GM19239 (cell line): ENCODE data around the gene RIN3.
A peak's percentile ranks its signal among the peaks of the same experiment; 100 is the strongest.

Experiments
- DNase-seq: peaks from one replicate; pipeline ENCODE4 v3.0.0; 2011; ENCODE audit warnings: low spot score; ENCODE audit not compliant: insufficient read length
- FAIRE-seq: peaks from 2 replicates; lab custom pipeline; 2011; peaks lifted over from hg19 to GRCh38; lab: Jason Lieb, UNC

The RIN3 gene

GRCh38 chr14:92513204-92513965, at the start of gene RIN3:
RIN3 (plus strand) TSS chr14:92513781; CDS start chr14:92513933, 152 bp downstream.
- peak; percentile 87 for DNase-seq
- FAIRE-seq = peak; percentile 68

DNA sequence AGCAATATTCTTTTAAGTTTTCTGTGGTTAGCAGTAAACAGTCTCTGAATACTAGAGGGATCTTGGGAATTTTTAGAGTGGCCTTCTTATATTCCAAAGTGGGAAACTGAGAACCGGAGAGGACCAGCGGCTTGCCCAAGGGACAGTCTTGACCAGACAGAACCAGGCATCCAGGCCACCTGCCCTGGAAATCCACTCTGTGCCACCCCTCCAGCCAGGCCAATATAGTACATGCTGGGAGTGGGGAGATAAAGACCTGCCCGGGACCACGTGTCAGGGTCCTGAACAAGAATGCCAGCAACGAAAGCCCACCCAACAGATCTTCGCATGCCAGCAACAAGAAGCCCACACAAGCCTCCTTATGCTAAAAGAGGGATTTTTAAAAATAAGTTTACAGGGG, 49.4 kb upstream of the RIN3 start:
- no peak for FAIRE-seq
- no peak for DNase-seq

GRCh38 chr14:92464716-92465115, 48.9 kb upstream of the RIN3 start:
- DNase-seq (no peak), FAIRE-seq (no peak)

DNA sequence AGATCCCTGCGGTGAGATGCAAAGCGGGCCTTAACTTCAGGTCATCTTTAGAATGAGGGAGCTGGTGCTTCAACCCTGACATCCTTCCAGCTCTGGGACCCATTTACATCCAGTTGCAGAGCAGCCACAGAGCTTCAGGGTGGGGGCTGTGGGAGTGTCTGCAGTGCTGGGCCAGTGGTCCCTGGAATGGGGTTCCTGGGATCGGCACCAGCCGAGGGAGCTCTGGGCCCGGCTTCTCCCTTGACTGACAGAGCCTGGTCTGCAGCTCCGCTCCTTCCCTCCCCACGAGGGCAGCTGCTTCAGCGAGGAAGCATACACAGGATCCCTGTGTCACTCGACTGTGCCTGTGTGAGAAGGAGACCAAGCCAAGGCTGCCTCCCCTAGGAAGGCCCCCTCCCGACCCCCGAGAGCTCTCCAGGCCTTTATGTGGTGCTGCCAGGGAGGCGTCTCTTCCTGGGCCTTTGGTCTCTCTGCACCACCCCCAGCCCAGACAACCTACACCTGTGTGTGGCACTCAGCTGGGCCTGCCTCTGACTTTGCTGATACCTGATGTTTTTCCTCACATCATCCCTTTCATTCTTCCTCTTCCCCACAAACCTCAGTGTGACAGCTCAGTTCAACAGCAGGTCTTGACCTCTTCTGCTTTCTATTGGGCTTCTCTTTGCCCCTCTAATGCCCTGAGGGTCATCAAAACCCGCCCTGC, 48.1 kb upstream of the RIN3 start:
- DNase-seq = no peak
- no peak for FAIRE-seq

DNA sequence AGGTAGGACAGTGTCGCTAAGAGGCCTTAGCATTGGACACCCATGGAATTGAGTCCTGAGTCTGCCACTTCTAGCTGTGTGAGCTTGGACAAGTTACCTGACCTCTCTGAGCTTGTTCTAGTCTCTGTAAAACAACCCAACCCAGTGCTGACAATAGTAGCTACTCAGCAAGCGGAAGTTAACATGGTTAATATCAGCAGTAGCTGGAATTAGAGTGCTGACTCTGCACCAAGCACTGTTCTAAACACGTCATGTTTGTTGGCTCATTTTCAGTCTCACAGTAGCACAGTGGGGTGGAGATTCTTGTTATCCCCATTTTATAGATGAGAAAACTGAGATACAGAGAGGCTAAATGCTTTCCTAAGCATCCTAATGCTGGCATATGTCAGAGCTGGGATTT, 47.5 kb upstream of the RIN3 start:
- FAIRE-seq = no peak
- DNase-seq = no peak

DNA sequence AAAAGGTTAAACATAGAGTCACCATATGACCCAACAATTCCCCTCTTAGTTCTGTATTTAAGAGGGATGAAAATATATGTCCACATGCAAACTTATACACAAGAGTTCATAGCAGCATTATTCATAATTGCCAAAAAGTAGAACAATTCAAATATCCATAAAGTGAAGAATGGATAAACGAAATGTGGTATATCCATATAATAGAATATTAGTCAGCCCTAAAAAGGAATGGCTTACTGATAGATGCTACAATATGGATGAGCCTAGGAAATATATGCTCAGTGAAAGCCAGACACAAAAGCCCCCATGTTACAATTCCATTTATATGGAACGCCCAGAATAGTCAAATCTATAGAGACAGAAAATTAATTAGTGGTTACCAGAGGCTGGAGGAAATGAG, 44.1 kb upstream of the RIN3 start:
- DNase-seq (no peak), FAIRE-seq (no peak)

GRCh38 chr14:92470215-92470614, 43.4 kb upstream of the RIN3 start:
- DNase-seq (no peak), FAIRE-seq (no peak)

DNA sequence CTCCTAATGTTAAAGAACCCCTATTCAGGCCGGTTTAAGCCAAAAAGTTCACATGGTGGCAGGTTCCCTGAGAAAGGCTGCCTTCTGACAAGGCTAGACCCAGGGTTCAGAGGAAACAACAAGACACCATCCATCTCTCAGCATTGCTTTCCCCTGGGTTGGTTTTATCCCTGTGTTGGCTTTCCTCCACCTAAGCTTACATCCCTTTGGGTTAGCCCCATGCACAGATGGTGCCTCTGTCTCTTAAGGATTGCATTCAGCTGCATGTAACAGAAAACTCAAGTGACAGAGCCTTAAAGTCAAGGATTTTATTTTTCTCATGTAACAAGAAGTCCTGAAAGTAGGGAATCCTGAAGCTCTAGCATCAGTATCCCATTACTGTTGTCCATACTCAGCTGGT, 42.8 kb upstream of the RIN3 start:
- DNase-seq (no peak), FAIRE-seq (no peak)

GRCh38 chr14:92471919-92472318, 41.7 kb upstream of the RIN3 start:
- FAIRE-seq (no peak), DNase-seq (no peak)

- no peak for FAIRE-seq
- no peak for DNase-seq
Observed at GRCh38 chr14:92472860-92473259, 40.7 kb upstream of the RIN3 start.

- DNase-seq = no peak
- no peak for FAIRE-seq
Observed at GRCh38 chr14:92473261-92473968, 40.2 kb upstream of the RIN3 start.

DNA sequence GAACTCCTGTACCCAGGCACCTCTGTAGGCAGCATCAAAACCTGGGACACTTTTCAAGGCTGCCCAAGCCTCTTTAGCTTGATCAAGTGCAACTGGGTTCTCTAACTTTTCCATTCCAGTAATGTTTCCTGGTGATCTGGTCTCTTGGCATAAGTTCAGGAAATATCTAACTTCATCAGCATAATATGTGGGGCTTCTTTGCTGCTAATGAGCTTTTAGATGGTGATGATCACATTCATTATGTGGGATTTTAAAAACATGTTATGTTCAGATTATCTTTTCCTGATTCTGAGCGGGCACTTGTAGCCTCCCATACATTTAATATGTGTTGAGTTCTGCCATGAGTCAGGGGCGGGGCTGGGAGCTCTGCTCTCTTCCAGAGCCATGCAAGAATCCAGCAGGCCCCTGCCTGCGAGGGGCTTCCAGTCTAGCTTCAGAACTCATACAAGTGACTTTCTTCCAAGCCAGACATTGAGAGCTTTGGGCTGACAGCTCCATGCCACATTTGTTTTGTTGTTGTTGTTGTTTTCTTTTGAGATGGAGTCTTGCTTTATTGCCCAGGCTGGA, 39.5 kb upstream of the RIN3 start:
- DNase-seq (no peak), FAIRE-seq (no peak)

GRCh38 chr14:92475037-92475436, 38.5 kb upstream of the RIN3 start:
- FAIRE-seq (no peak), DNase-seq (no peak)

DNA sequence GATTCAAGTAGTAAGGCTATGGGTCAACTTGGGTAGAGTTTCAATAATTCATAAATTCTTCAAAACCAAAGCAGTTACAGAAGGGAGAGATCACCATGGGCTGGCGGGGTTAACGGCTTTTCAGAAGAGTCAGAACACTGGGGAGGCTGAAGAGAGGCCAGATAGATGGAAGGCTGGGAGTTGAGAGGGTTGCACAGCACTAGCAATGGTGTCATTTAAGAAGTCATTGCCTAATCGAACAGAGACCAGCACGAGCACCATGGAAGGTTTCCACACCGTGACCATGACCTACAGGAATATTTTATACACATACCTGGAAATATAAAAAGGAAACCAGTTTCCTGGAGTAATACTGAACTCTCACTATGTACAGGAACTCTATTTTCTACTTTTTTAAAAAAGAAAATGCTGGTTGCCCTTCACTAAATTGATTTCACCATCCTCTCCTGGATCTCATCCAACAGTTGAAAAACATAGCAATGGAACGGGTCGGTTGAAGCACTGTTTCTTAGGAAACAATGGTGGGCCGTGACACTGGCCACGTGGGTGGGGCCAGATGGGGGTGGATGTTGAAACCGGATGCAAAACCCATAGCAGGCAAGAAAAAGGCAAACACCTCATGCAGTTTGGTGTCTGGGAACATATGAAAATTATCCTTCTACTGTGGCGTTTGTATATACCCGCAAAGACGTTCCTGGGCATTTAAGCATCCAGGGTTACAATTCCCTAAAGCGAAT, 38.0 kb upstream of the RIN3 start:
- DNase-seq = no peak
- no peak for FAIRE-seq

DNA sequence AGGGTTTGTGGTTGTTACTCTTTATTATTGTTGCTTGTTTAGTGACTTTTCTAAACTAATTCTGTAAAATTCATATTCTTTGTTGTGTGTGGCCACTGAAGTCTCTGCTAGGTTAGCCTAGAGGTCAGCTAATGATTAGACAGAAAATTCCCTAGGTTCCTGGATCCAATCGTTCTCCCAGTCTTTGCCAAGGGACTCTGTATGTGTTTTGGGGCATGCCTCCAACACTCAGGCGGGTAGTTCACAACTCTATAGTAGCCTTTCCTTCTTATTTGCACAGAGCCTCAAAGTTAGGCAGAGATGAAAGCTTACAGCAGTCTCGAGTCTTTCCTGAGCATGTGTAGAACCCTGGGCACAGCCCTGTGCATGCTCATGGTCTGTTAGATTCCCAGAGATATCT, 32.7 kb upstream of the RIN3 start:
- no peak for FAIRE-seq

GRCh38 chr14:92481386-92481785, 32.2 kb upstream of the RIN3 start:
- FAIRE-seq (no peak), DNase-seq (no peak)

More for the DNA sequence above, 32.7 kb upstream of the RIN3 start:
- DNase-seq = no peak

- FAIRE-seq = no peak
- DNase-seq = no peak
Observed at GRCh38 chr14:92481811-92482555, 31.6 kb upstream of the RIN3 start.

- DNase-seq (no peak), FAIRE-seq (no peak)
Observed at GRCh38 chr14:92482621-92483319, 30.8 kb upstream of the RIN3 start.
